HG03469 (cell line): ENCODE measurements around the gene DSCAML1.

Experiments
- ATAC-seq: cut with Tn5 transposase; IDR thresholded peaks from one replicate; pipeline ENCODE4 v1.9.1; 2021; ENCODE audit warnings: mild to moderate bottlenecking, moderate library complexity, moderate number of reproducible peaks; ENCODE audit not compliant: unreplicated experiment

The DSCAML1 gene, protein sequence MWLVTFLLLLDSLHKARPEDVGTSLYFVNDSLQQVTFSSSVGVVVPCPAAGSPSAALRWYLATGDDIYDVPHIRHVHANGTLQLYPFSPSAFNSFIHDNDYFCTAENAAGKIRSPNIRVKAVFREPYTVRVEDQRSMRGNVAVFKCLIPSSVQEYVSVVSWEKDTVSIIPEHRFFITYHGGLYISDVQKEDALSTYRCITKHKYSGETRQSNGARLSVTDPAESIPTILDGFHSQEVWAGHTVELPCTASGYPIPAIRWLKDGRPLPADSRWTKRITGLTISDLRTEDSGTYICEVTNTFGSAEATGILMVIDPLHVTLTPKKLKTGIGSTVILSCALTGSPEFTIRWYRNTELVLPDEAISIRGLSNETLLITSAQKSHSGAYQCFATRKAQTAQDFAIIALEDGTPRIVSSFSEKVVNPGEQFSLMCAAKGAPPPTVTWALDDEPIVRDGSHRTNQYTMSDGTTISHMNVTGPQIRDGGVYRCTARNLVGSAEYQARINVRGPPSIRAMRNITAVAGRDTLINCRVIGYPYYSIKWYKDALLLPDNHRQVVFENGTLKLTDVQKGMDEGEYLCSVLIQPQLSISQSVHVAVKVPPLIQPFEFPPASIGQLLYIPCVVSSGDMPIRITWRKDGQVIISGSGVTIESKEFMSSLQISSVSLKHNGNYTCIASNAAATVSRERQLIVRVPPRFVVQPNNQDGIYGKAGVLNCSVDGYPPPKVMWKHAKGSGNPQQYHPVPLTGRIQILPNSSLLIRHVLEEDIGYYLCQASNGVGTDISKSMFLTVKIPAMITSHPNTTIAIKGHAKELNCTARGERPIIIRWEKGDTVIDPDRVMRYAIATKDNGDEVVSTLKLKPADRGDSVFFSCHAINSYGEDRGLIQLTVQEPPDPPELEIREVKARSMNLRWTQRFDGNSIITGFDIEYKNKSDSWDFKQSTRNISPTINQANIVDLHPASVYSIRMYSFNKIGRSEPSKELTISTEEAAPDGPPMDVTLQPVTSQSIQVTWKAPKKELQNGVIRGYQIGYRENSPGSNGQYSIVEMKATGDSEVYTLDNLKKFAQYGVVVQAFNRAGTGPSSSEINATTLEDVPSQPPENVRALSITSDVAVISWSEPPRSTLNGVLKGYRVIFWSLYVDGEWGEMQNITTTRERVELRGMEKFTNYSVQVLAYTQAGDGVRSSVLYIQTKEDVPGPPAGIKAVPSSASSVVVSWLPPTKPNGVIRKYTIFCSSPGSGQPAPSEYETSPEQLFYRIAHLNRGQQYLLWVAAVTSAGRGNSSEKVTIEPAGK (N-terminal part only)

GRCh38 chr11:117796872-117797529 is at the start of gene DSCAML1:
TSS of gene DSCAML1 (minus strand) at chr11:117797216. CDS start at chr11:117797079, 137 bp downstream.
- no peak for ATAC-seq

- ATAC-seq: no peak
Observed at GRCh38 chr11:117843666-117844484, 46.9 kb upstream of the DSCAML1 start.

DNA sequence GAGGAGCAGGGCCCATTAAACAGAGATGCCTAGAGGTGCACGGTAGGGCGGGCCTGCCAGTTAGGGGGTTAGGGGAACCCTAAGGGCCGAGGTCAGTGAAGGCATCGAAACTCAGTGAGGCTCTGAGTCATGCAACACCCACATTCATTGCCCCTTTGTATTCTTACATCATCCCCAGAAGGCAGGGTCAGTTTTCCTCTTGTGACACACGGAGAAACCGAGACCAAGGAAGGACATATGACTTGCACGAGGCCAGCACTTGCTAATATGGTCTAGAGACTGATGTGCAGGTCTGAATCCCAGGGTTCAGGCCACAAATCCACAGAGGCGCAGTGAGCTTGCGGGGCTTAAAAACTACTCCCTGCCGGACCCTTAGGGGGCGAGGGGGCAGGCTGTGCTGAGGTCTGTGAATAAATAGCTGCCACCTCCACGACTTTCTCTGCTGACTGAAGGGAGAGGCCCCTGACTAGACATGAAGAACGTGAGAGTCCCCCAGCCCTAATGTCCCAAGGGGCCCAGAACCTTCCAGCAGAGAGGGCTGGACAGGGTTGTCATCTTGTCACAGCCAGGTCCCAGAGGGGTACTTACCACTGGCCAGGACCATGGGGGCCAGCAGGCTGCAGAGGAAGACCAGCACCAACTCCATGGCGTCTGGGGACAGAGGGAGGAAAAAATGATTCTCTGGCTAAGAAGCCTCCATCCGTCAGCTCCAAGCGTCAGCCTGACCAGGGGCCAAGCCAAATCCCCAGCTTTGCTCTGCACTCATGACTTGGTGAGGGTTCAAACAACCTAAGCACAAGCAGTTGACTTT is 45.3 kb upstream of the DSCAML1 start:
- ATAC-seq: no peak

GRCh38 chr11:117841551-117842031 is 44.6 kb upstream of the DSCAML1 start:
- ATAC-seq: no peak

DNA sequence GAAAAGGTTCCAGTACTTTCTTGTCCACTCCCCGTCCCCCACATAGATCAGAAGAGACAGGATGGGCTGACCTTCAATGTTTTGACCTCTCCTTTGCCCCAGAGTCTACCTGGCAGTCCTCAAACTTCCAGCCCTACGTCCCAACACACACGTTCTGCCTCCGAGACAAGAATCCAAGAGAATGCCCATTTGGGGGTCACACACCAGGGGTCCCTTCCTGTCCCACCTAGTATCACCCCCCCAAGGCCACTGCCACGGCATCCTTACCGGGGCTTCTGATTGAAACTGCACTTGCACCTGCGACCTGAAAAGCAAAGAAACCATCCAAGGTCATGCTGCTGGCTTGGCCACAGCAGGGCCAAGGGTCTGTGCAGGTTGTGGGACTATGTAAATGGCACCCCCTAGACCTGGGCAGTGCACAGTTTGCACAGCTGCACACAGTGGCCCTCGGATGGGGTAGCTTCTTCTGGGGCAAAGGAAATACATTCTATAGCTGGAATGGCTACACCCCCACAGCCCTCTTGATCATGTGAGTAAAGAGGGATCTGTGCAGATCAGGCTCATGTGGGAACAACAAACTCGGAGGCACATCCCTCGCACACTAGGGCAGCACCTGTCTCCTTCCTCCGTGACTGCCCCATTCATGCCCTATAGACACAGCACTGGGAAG is 44.0 kb upstream of the DSCAML1 start:
- no peak for ATAC-seq

- no peak for ATAC-seq
Observed at GRCh38 chr11:117839936-117840813, 43.2 kb upstream of the DSCAML1 start.

- no peak for ATAC-seq
Observed at GRCh38 chr11:117839380-117839881, 42.4 kb upstream of the DSCAML1 start.

GRCh38 chr11:117838901-117839300 is 41.9 kb upstream of the DSCAML1 start:
- ATAC-seq: no peak

DNA sequence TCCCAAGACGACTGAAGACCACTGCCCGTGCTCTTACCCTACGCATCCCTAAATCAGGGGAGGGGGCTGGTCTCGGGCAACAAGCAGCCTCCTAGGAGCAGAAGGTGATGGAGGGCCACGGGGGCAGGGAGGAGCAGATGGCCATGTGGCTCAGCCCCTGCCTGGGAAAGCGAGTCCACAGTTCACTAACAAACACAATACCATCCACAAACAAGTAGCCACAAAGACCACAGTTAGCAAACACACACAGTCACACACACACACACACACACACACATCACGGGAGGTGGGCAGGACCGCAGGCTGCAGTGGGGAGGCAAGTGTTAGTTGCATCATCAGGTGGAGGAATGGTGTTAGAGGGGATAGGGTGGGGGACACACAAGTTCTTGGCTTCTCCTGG is 40.8 kb upstream of the DSCAML1 start:
- ATAC-seq: no peak

DNA sequence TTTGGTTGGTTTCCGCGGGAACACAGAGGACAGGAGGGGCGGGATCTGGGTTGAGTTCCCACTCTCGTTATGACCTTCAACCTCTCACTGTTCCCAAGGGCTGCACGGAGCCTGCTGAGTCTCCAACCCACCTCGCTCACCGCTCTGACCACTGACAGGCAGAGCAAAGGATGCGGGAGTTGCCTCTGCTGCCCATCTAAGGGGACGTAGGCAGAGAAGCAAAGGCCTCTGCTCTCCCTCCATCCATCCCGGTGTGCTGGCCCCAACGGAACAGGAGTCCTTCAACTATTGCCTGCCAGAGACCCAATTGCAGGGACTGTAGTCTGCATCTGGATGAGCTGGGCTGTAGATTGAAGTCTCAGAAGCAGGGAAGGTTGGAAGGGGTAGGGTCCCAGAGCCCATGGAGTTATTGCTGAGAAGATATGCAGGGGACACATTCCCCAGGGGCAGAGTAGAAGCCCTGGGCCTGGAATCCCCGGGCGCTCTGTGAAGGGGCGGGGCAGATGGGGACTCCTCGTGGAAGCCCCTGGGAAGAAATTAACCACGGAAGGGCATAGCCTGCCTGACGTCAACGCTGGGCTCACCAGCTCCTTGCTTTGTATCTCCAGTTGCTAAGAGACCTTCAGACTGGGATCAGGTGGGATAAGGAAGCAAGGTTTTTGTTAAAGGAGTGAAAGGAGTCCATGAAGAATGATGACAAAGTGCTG is 40.2 kb upstream of the DSCAML1 start:
- ATAC-seq: no peak

DNA sequence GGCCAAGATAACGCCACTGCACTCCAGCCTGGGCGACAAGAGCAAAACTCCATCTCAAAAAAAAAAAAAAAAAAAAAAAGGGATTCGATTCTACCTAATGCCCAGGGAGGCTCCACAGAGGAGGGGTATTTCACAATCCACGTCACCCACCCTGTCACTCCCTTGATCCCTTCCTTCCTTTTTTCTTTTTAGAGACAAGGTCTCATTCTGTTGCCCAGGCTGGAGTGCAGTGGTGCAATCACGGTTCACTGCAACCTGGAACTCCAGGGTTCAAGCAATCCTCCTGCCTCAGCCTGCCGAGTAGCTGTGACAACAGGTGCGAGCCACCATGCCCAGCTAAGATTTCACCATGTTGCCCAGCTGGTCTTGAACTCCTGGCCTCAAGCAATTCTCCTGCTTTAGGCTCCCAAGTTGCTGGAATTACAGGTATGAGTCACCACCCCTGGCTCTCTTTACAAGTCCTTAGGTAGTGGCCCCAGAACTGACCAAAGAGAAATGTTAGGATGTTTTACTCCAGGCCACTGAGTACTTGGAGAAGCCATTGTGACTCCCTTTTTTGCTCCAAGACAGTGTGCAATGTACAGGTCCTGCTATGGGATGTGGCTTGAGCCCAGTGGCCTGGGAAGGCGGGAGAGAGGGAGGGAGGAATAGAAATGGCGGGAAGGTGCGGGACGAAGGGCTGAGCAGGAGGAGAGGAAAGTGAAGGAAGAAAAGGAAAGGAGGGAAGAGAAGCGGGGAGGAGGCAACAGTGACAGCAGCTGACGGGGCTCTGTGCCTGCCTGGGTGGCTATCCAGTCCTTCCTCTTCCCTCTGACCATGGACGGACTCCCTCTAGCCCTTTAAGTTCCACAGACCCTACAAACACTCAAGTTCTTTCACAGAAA is 39.3 kb upstream of the DSCAML1 start:
- ATAC-seq: no peak

- ATAC-seq: no peak
Observed at GRCh38 chr11:117835576-117835975, 38.6 kb upstream of the DSCAML1 start.

- no peak for ATAC-seq
Observed at GRCh38 chr11:117834838-117835443, 37.9 kb upstream of the DSCAML1 start.

GRCh38 chr11:117834068-117834810 is 37.2 kb upstream of the DSCAML1 start:
- no peak for ATAC-seq
